Parathyroid adenoma (tissue), 2 donors: ENCODE measurements around the gene AIF1L.

Source experiments
- H2AFZ ChIP-seq: fragments of 300-600 bp; sonication (generic); one replicate; pipeline ENCODE4 v1.7.0; 2017; ENCODE audit warnings: antibody characterized with exemption, mild to moderate bottlenecking
- H3K27ac ChIP-seq: fragments of 300-600 bp; sonication (generic); one replicate; pipeline ENCODE4 v1.7.0; 2017
- H3K27me3 ChIP-seq: fragments of 300-600 bp; sonication (generic); one replicate; pipeline ENCODE4 v1.7.0; 2017; ENCODE audit warnings: low read length; ENCODE audit not compliant: control insufficient read depth, insufficient read depth
- H3K36me3 ChIP-seq: fragments of 300-600 bp; sonication (generic); one replicate; pipeline ENCODE4 v1.7.0; 2017; ENCODE audit warnings: low read length; ENCODE audit not compliant: control insufficient read depth, insufficient read depth
- H3K4me1 ChIP-seq: fragments of 300-600 bp; sonication (generic); one replicate; pipeline ENCODE4 v1.7.0; 2017; ENCODE audit warnings: control low read depth
- H3K4me2 ChIP-seq: fragments of 300-600 bp; sonication (generic); one replicate; pipeline ENCODE4 v1.7.0; 2017; ENCODE audit warnings: low read length
- H3K4me3 ChIP-seq: fragments of 300-600 bp; sonication (generic); one replicate; pipeline ENCODE4 v1.7.0; 2017; ENCODE audit warnings: low read depth, low read length
- H3K79me2 ChIP-seq: fragments of 300-600 bp; sonication (generic); one replicate; pipeline ENCODE4 v1.7.0; 2017; ENCODE audit warnings: control low read depth
- H3K9ac ChIP-seq: fragments of 300-600 bp; sonication (generic); one replicate; pipeline ENCODE4 v1.7.0; 2017; ENCODE audit warnings: mild to moderate bottlenecking
- H3K9me3 ChIP-seq: fragments of 300-600 bp; sonication (generic); one replicate; pipeline ENCODE4 v1.7.0; 2017; ENCODE audit warnings: low read length; ENCODE audit not compliant: control insufficient read depth
- CTCF ChIP-seq: fragments of 300-600 bp; sonication (generic); IDR thresholded peaks from one replicate; pipeline ENCODE4 v1.7.0; 2017; ENCODE audit warnings: antibody characterized with exemption, mild to moderate bottlenecking
- donor health status: primary hyperparathyroidism.

Gene AIF1L

GRCh38 chr9:131142160-131142559 is 45.8 kb downstream of the AIF1L start:
- Histone ChIP-seq H3K4me1 (no peaks in the 10 kb centered on the region), H3K79me2 (no peaks in the 10 kb centered on the region), H3K9me3 (no peaks in the 10 kb centered on the region), H3K27me3 (no peaks in the 10 kb centered on the region), H3K4me3 (no peak overlapping the region), H2AFZ (no peak overlapping the region), H3K9ac (no peak overlapping the region), H3K36me3 (no peaks in the 10 kb centered on the region), H3K4me2 (no peak overlapping the region), H3K27ac (no peak overlapping the region)
- TF ChIP-seq CTCF, result no peak

- Histone ChIP-seq H3K4me2 (no peak overlapping the region), H2AFZ (no peak overlapping the region), H3K9ac (no peak overlapping the region), H3K27ac (no peak overlapping the region), H3K4me1 (no peaks in the 10 kb centered on the region), H3K27me3 (no peaks in the 10 kb centered on the region), H3K4me3 (no peak overlapping the region), H3K36me3 (no peaks in the 10 kb centered on the region), H3K9me3 (no peaks in the 10 kb centered on the region), H3K79me2 (no peaks in the 10 kb centered on the region)
- TF ChIP-seq CTCF, result no peak
Measured at GRCh38 chr9:131144201-131144600, 47.9 kb downstream of the AIF1L start.

GRCh38 chr9:131145245-131145644 is 48.9 kb downstream of the AIF1L start:
- no peak overlapping the region for H3K9ac ChIP-seq
- H3K79me2 ChIP-seq, result no peaks in the 10 kb centered on the region
- no peaks in the 10 kb centered on the region for H3K4me1 ChIP-seq
- no peaks in the 10 kb centered on the region for H3K27me3 ChIP-seq
- no peak overlapping the region for H2AFZ ChIP-seq
- no peak overlapping the region for H3K4me3 ChIP-seq
- H3K4me2 ChIP-seq, result no peak overlapping the region
- H3K27ac ChIP-seq, result no peak overlapping the region
- no peaks in the 10 kb centered on the region for H3K36me3 ChIP-seq
- no peak for TF ChIP-seq CTCF
- no peaks in the 10 kb centered on the region for H3K9me3 ChIP-seq

GRCh38 chr9:131146186-131146585 is 49.9 kb downstream of the AIF1L start:
- TF ChIP-seq CTCF, result no peak
- Histone ChIP-seq H3K4me3 (no peak overlapping the region), H3K9me3 (no peaks in the 10 kb centered on the region), H3K9ac (no peak overlapping the region), H2AFZ (no peak overlapping the region), H3K4me2 (no peak overlapping the region), H3K36me3 (no peaks in the 10 kb centered on the region), H3K79me2 (no peaks in the 10 kb centered on the region), H3K4me1 (no peaks in the 10 kb centered on the region), H3K27ac (no peak overlapping the region), H3K27me3 (no peaks in the 10 kb centered on the region)

- Histone ChIP-seq H3K9ac (no peak overlapping the region), H3K79me2 (no peaks in the 10 kb centered on the region), H3K36me3 (no peaks in the 10 kb centered on the region), H3K27ac (no peak overlapping the region), H3K27me3 (no peaks in the 10 kb centered on the region), H3K4me3 (no peak overlapping the region), H3K4me2 (no peak overlapping the region), H3K9me3 (no peaks in the 10 kb centered on the region), H2AFZ (no peak overlapping the region), H3K4me1 (no peaks in the 10 kb centered on the region)
- TF ChIP-seq CTCF, result no peak
Measured at GRCh38 chr9:131148276-131148675, 51.9 kb downstream of the AIF1L start.
